ENCODE data around the gene UST.

Gene UST

GRCh38 chr6:148907573-148907972 is 160.7 kb downstream of the UST start:
- DNase-seq: no peak

DNA sequence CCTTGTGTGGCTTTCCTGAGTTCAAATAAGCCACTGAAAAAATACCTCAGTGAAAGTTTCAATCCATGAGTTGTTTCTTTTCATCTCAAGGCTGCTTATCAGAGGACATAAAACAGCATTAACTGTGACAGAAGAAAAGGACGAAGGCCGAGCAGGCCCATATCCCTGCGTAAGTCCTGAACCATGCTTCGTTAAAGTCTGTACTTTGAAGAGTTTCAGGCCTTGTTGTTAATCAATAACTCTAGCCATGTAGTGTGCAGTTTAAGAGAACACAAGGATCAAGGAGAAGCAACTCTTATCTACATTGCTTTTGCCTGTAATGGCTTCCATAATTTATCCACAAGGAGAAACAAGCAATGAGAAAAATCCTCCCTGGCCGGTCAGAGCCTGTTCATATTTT is 165.4 kb downstream of the UST start:
- DNase-seq: no peak

DNA sequence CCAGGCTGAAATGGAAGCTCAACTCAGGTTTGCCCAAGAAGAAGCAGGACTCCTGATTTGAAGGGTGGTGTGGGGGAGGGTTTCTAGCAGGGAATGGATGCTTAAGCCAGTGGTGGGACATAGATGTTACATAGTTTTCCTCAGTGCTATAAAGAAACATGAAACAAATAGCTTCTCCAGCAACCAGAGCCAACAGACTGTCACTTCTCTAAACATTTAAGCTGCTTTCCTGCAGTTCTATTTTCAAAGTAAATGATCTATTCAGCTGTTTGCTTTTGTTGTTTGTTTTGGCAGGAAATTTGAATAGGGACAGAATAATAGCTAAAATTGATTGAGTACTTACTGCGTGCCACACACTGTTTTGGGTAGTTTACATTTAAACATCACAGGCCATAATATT is 169.0 kb downstream of the UST start:
- DNase-seq: no peak

DNA sequence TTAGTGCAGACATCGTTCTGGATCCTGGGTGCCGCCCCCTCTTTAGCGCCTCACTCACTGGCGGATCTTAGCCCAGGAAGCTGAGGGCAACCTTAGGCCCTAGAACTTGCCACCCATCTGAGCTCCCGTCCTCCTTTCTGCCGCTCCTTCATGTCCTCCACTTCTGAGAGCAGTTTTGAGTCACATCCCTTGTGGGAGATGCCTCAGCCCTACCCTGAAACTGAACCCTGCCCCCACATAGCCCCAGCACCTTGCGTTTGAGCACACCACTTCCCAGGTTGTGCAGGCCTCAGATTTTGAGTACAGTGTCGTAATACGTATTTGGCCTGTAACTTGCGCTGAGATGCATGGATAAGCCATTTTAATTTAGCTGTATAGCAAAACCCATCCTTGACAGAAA is 169.7 kb downstream of the UST start:
- DNase-seq: peak in 1 of 2 experiments; percentile 26

DNA sequence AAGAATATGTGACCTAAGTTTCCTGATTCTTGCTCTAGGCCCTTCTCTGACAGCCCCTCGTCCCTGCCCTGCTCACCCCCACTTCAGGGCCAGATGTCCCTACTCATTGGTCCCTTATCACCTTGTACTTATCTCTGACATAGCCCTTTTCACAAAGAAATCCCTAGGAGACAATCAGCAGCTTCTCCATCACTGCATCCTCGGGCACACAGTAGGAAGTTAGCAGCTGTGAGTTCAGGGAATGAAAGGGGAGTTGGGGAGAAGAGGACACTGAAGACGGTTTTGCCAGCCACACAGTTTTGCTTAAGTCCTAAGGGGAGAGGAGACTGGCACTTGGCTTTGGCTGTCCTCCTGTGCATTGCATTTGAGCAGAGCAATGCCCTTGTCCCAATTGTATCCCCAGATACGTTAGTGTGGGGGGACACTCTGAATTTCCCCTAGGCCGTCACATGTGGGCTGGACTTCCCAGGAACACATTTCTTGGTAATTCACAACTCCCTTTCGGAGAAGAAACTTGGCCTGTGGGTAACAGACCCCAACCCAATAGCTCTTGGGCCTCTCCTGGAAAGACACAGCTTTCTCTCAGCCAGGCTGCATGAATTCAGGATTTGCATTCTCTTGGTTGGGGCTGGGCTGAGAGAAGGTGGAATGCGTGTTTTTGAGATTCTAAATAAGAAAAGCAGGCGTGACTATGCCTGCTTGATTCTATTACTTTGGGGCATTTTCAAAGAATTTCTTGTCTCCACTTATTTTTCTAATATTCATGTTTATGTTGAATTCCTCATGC is 177.6 kb downstream of the UST start:
- no peak for DNase-seq

DNA sequence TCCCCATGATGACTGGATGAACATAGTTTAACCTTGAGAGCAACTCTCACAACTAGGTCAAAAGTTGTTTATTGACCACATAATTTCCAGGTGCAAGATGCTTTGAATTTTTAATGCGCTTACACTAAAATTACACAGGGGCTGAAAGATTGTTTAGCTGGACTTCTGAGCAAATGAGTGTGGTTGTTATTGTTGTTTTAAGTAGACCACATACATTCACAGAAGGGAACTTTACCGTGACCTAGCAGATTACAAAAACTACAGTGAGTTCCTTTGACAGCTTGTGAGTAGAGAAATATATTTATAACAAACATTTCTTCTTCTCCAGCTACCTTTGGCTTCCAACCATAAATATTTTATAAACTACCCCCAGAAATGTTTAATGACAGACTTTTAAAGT is 178.9 kb downstream of the UST start:
- DNase-seq: no peak

DNA sequence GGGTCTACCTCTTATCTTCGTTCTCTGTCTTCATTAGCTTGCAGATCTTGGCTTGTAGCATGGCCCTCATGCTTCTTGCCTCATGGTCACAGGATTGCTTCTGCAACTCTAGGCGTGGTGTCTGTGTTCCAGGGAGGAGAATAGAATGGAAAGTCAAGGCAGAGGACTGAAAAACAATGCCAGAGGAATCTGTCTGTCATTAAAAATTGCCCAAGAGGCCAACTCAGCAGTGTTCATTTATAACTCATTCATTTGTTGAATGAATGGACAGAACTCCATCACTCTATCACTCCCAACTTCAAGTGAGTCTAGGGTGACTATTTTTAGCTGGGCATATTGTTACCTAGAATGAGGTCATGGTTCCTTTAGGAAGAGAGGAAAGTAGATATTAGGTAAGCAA is 179.6 kb downstream of the UST start:
- DNase-seq: no peak

- DNase-seq: no peak
These were observed 180.8 kb downstream of the UST start for GRCh38 chr6:148927586-148927985.

- no peak for DNase-seq
These were observed 182.0 kb downstream of the UST start for GRCh38 chr6:148928811-148929210.

GRCh38 chr6:148932208-148932607 is 185.4 kb downstream of the UST start:
- DNase-seq: no peak

DNA sequence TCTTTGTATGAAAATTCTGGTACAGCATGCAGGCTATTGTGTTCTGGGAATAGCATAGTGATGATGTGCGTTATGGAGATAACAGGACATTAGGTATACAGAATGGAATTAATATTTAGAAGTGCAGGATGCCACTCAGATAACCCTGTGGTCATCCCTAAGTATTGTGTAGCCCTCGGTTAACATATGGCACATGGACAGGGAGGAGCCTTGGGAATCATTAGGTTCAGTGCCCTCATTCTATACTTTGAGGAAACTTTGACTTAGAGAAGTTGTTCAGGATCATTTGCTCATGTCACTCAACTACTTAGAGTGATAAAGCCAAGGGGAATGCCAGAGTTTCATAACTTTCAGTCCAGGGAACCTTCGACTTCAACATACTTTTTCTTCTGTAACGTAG is 185.9 kb downstream of the UST start:
- no peak for DNase-seq

- DNase-seq: no peak
These were observed 187.7 kb downstream of the UST start for GRCh38 chr6:148934539-148934938.

- no peak for DNase-seq
These were observed 188.1 kb downstream of the UST start for GRCh38 chr6:148934961-148935360.

- DNase-seq: no peak
These were observed 189.0 kb downstream of the UST start for GRCh38 chr6:148935705-148936435.

- no peak for DNase-seq
These were observed 196.6 kb downstream of the UST start for GRCh38 chr6:148943451-148943850.

GRCh38 chr6:148944608-148945007 is 197.8 kb downstream of the UST start:
- no peak for DNase-seq

DNA sequence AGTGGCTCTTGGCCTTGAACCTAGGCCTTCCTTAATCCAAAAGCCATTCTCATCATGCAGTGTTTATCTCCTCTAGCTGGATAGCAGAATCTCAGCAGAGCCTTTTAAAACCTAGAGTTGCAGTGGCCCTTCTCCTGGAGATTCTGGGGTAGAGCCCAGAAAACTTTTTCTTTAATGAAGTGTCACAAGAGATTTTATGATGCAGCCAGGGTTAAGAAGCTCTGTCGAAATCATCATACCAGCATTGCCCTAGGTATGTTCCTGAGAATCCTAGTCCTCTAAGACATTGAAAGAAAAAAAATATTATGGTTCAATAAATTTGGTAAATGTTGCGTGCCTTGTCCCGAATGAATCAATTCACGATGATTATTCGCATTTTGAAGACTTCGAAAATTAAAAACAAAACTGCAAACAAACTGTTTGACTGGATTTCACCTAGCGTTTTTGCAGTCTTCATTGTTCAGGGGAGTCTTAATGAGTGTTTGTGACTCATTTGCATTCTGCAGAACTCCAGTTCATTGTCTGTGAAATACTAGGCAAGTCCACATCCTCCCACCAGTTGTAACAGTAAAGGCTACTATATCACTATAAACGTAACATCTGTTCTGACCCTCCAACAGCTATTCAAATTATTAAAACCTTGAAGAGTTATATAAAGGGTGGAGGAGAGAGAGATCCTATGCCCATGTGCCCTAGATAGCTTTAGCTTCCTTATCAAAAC is 198.6 kb downstream of the UST start:
- no peak for DNase-seq

DNA sequence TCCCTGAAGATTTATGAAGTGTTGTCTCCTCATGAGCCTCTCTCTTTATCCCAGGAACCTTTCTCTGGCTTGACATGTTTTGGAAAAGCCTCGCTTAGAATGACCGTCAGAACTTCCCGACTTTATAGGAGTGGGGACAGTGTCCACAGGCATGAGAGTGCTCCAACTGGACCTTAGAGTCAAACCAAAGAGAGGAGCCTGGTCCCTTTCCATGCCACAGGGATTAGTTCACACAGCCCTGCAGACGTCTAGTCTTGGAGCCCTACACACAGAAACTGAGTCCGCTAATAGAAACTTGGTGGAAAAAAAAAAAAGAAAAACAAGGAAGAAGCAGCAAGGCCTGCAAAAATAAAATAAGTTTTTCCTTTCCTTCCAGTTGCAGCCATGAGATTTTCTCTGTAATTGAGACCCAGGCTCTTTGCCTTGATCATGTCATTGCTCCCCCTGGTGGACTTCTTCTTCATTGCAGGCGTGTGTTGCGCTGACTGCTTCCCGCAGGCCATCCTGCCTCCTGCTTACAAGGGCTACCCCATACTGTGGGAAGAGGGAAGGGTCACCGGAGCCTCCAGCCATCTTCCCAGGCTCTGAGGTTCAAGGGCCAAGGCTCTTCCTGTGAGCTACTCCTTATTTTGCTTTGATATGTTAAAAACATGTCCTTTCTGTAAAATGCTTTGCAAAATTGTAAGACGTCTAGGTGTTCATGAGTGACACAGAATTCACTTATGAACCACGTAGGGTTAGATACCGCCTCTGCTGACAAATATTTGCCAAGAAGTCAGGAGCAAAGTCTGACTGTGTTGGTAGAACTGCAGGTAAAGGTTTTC is 201.0 kb downstream of the UST start:
- peak; percentile 86 to 89 for DNase-seq

DNA sequence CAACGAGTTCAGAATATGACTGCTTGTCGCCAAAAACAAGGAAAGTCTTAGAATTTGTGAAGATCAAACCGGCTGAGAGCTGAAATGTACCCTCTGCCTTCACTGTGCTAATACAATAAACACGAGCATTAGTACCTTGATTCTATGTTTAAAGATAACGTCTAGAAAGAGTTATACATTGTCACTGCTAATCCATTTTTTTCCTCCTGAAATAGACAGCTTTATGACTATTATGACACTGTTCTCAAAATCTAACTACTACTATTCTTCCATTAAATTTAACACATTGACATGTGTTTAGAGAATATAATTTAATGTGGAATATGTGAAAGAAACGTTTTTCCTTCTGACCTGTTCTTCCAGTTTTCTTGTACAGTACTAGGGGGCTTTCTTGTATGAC is 204.8 kb downstream of the UST start:
- DNase-seq: no peak

- DNase-seq: no peak
These were observed 205.6 kb downstream of the UST start for GRCh38 chr6:148952147-148953035.

DNA sequence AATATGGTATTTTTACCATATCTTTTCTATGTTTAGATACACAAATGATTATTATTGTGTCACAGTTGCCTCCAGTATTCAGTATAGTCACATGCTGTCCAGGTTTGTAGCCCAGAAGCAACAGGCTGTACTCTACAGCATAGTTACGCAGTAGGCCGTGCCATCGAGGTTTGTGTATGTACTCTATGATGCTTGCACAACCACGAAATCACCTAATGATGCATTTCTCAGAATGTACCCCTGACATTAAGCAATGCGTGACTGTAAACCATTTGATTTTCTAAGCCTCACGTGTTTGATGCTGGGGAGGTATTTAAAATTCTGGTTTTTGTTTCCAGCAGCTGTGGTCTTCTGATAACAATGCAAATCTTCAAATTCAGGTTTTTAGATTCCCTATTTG is 207.6 kb downstream of the UST start:
- no peak for DNase-seq

DNA sequence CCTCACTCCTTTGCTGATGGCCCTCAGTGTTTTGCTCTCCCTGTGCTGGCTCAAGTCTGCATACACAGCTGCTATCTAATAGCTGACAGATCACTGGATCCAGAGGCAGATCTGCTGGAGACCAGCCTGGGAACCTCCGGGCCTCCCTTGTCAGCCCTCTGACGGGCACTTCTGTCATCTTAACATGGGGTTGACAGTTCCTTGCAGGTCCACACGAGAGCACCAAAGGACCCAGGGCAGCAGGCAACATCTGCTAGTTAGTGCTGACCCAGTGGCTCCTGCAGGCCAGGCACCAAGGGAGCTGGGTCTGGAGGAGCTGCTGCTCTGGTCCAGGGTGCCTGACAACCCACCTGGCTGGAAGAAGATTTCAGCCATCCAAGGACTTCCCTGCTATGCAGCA is 208.1 kb downstream of the UST start:
- DNase-seq: no peak

All from activated T-cell treated with anti-CD3 and anti-CD28 coated beads, Interleukin-2, amount 50 U/mL, for 48 hours (primary cell).